ENCODE measurements around the gene SLC6A17. TPM values are rescaled to one million over a fixed set of nuclear protein-coding genes. Genes with fewer than 3 reads are reported as not detected.

SLC6A17 gene
- total and polyA plus RNA-seq, 2 donors (not counting 3 experiments of a cell fraction or from before 2014, with no cell fraction given) = 0.03 TPM; not detected in 1

GRCh38 chr1:110119843-110120242 is 30.5 kb upstream of the SLC6A17 start:
- dilution Hi-C loops (cut with MboI; ENCODE audit: extremely low pct_ligation_motif_present, low sequenced_read_pairs) (no loop called here), intact Hi-C loops (cut with micrococcal nuclease) (no loop called here)
- H3K27me3 ChIP-seq (ENCODE audit: control insufficient read depth in 2 of 2, insufficient read depth in 2 of 2, low read length in 2 of 2) = peaks cover 3 to 15% of the 10 kb centered on the region in 2 experiments
- FAIRE-seq (no peak), DNase-seq (ENCODE audit: low read depth, low spot score) (no peak)
- H3K9me3 ChIP-seq (replicated peaks; ENCODE audit: control insufficient read depth, insufficient read depth, low read length) = no peaks in the 10 kb centered on the region
- H3K4me1 ChIP-seq (ENCODE audit: control insufficient read depth, extremely low read depth, insufficient read depth, low read length) = no peaks in the 10 kb centered on the region
- H2AFZ ChIP-seq (ENCODE audit: low read depth, low read length) = no peak overlapping the region
- no peak overlapping the region for H3K9ac ChIP-seq (replicated peaks; ENCODE audit: extremely low read depth, insufficient read depth, low read length)
- POLR2A ChIA-PET = no interaction called here
- H3K27ac ChIP-seq (ENCODE audit: insufficient read depth, low read depth, low read length) = no peak overlapping the region
- CTCF ChIA-PET = no interaction called here
- H3K4me3 ChIP-seq (replicated peaks in 1 of 3; ENCODE audit: insufficient read depth in 1 of 3, low read depth in 1 of 3, low read length in 3 of 3) = no peak overlapping the region
- no peaks in the 10 kb centered on the region for H3K36me3 ChIP-seq (ENCODE audit: control insufficient read depth in 2 of 2, extremely low read depth in 1 of 2, insufficient read depth in 2 of 2, low read length in 2 of 2)
- H3K79me2 ChIP-seq (ENCODE audit: control insufficient read depth, insufficient read depth, low read length) = no peaks in the 10 kb centered on the region
- no TSS peak for BruUV-seq (replicated peaks)
- TF ChIP-seq FOS (IDR thresholded peaks at IDR 0.05; ENCODE audit: borderline replicate concordance, insufficient read depth, low read length) = no peak
- TF ChIP-seq MYC (IDR thresholded peaks at IDR 0.05; ENCODE audit: low read depth, low read length) = no peak
- TF ChIP-seq POLR2AphosphoS5 (IDR thresholded peaks at IDR 0.05; ENCODE audit: insufficient read depth, low read depth, low read length) = no peak
- no peak for TF ChIP-seq CTCF (IDR thresholded peaks at IDR 0.05; ENCODE audit: extremely low read depth in 1 of 2, insufficient read depth in 1 of 2, low read depth in 1 of 2, low read length in 2 of 2)
- no peak overlapping the region for H3K4me2 ChIP-seq (ENCODE audit: insufficient read depth, low read length)
- no peaks in the 10 kb centered on the region for H3K9me1 ChIP-seq (replicated peaks; ENCODE audit: control insufficient read depth, extremely low read depth, insufficient read depth, low read length)
- H4K20me1 ChIP-seq (replicated peaks; ENCODE audit: control insufficient read depth, extremely low read depth, insufficient read depth, low read length) = no peaks in the 10 kb centered on the region

GRCh38 chr1:110120960-110121561 is 29.2 kb upstream of the SLC6A17 start:
- Histone ChIP-seq H3K27me3 (ENCODE audit: control insufficient read depth in 2 of 2, insufficient read depth in 2 of 2, low read length in 2 of 2) (peaks cover 2 to 6% of the 10 kb centered on the region in 2 experiments), H3K9ac (replicated peaks; ENCODE audit: extremely low read depth, insufficient read depth, low read length) (no peak overlapping the region)

More at GRCh38 chr1:110120960-110121561, 29.2 kb upstream of the SLC6A17 start:
- dilution Hi-C loops (cut with MboI; ENCODE audit: extremely low pct_ligation_motif_present, low sequenced_read_pairs) = no loop called here
- FAIRE-seq (no peak), DNase-seq (ENCODE audit: low read depth, low spot score) (no peak)
- POLR2A ChIA-PET = no interaction called here
- no peaks in the 10 kb centered on the region for H3K36me3 ChIP-seq (ENCODE audit: control insufficient read depth in 2 of 2, extremely low read depth in 1 of 2, insufficient read depth in 2 of 2, low read length in 2 of 2)
- no peak overlapping the region for H3K4me2 ChIP-seq (ENCODE audit: insufficient read depth, low read length)
- H4K20me1 ChIP-seq (replicated peaks; ENCODE audit: control insufficient read depth, extremely low read depth, insufficient read depth, low read length) = no peaks in the 10 kb centered on the region
- H3K4me1 ChIP-seq (ENCODE audit: control insufficient read depth, extremely low read depth, insufficient read depth, low read length) = no peaks in the 10 kb centered on the region
- H2AFZ ChIP-seq (ENCODE audit: low read depth, low read length) = no peak overlapping the region
- H3K9me1 ChIP-seq (replicated peaks; ENCODE audit: control insufficient read depth, extremely low read depth, insufficient read depth, low read length) = no peaks in the 10 kb centered on the region
- BruUV-seq (replicated peaks) = no TSS peak
- CTCF ChIA-PET = interaction anchor here (1.7 kb wide), 1 partner anchor 33 kb away, joined by 4 read pairs; no protein-coding TSS in a partner anchor
- no peaks in the 10 kb centered on the region for H3K79me2 ChIP-seq (ENCODE audit: control insufficient read depth, insufficient read depth, low read length)
- intact Hi-C loops (cut with micrococcal nuclease) = no loop called here
- H3K4me3 ChIP-seq (replicated peaks in 1 of 3; ENCODE audit: insufficient read depth in 1 of 3, low read depth in 1 of 3, low read length in 3 of 3) = no peak overlapping the region
- no peak overlapping the region for H3K27ac ChIP-seq (ENCODE audit: insufficient read depth, low read depth, low read length)
- no peaks in the 10 kb centered on the region for H3K9me3 ChIP-seq (replicated peaks; ENCODE audit: control insufficient read depth, insufficient read depth, low read length)
- TF ChIP-seq CTCF (IDR thresholded peaks at IDR 0.05; ENCODE audit: extremely low read depth in 1 of 2, insufficient read depth in 1 of 2, low read depth in 1 of 2, low read length in 2 of 2) = no peak
- TF ChIP-seq MYC (IDR thresholded peaks at IDR 0.05; ENCODE audit: low read depth, low read length) = no peak
- no peak for TF ChIP-seq JUN (IDR thresholded peaks at IDR 0.05; ENCODE audit: borderline replicate concordance, insufficient read depth, insufficient read length, low read depth)
- TF ChIP-seq MAX (IDR thresholded peaks at IDR 0.05; ENCODE audit: insufficient read depth, insufficient read length) = no peak
- no peak for TF ChIP-seq EZH2 (IDR thresholded peaks at IDR 0.05; ENCODE audit: borderline replicate concordance, low read depth, low read length, severe bottlenecking)
- no peak for TF ChIP-seq POLR2A (IDR thresholded peaks at IDR 0.05; ENCODE audit: low read depth, low read length)
- no peak for TF ChIP-seq FOS (IDR thresholded peaks at IDR 0.05; ENCODE audit: borderline replicate concordance, insufficient read depth, low read length)
- no peak for TF ChIP-seq GATA2 (IDR thresholded peaks at IDR 0.05; ENCODE audit: insufficient read depth, insufficient read length, low read depth, low read length)
- TF ChIP-seq POLR2AphosphoS5 (IDR thresholded peaks at IDR 0.05; ENCODE audit: insufficient read depth, low read depth, low read length) = no peak
